ENCODE results near the gene ELOVL6. TPM values are rescaled to one million over a fixed set of nuclear protein-coding genes. Genes with fewer than 3 reads are reported as not detected.
"Not testable (repeated sequence)": the region's sequence is repeated elsewhere in the genome, so short reads cannot be mapped to it uniquely, and the experiment has no call there.

The ELOVL6 gene
- total RNA-seq, 4 donors from 2014 or later: 11.3 to 31.6 (median 24.2) TPM

- Histone ChIP-seq H3K36me3 (no peaks in the 10 kb centered on the region), H3K27ac (no peak overlapping the region)
- WGBS: 89% methylated on average over 4 of the region's 4 CpGs
Measured at GRCh38 chr4:110231869-110232268, 33.5 kb upstream of the ELOVL6 start.

DNA sequence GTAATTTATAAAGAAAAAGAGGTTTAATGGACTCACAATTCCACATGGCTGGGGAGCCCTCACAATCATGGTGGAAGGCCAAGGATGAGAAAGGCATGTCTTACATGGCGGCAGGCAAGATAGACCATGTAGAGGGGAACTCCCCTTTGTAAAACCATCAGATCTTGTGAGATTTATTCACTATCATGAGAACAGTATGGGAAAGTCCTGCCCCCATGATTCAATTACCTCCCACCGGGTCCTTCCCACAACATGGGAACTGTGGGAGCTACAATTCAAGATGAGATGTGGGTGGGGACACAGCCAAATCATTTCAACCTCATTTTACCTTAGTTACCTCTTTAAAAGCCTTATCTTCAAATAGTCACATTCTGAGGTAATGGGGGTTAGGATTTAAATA, 30.9 kb upstream of the ELOVL6 start:
- 96% methylated on average over 2 of the region's 2 CpGs for WGBS
- no peak overlapping the region for H3K27ac ChIP-seq
- TF ChIP-seq CTCF (IDR thresholded peaks at IDR 0.05) (no peak), EP300 (IDR thresholded peaks at IDR 0.05) (no peak), POLR2AphosphoS5 (IDR thresholded peaks at IDR 0.05) (no peak), POLR2A (IDR thresholded peaks at IDR 0.05) (no peak)
- H3K27me3 ChIP-seq: no peaks in the 10 kb centered on the region
- DNase-seq (ENCODE audit: low spot score in 2 of 2): no peak
- H3K9me3 ChIP-seq: no peaks in the 10 kb centered on the region
- H3K4me1 ChIP-seq: no peaks in the 10 kb centered on the region
- H3K36me3 ChIP-seq: no peaks in the 10 kb centered on the region
- no peak overlapping the region for H3K4me3 ChIP-seq

More at GRCh38 chr4:110231869-110232268, 33.5 kb upstream of the ELOVL6 start:
- Histone ChIP-seq H3K4me3 (no peak overlapping the region), H3K27me3 (no peaks in the 10 kb centered on the region), H3K4me1 (no peaks in the 10 kb centered on the region), H3K9me3 (no peaks in the 10 kb centered on the region)
- DNase-seq (ENCODE audit: low spot score in 2 of 2): no peak
- TF ChIP-seq POLR2A (IDR thresholded peaks at IDR 0.05) (no peak), EP300 (IDR thresholded peaks at IDR 0.05) (no peak), CTCF (IDR thresholded peaks at IDR 0.05) (no peak), POLR2AphosphoS5 (IDR thresholded peaks at IDR 0.05) (no peak)

DNA sequence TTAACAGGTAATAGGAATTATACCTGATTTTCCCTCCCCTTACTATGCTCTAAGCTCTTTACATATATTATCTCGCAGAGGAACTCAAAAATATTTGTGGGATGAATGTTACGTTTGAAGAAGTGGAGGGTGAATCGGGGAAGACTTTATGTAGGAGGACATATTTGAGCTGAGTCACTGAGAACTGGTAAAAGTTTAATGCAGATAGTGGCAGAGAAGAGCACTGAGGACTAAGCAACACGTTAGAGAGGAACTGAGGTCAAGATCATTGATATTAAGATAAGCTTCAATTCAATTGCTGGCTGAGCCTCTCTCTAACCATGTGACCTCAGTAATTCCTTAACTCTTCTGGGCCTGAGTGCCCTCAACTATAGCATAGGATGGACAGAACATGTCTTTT, 26.4 kb upstream of the ELOVL6 start:
- H3K27me3 ChIP-seq: no peaks in the 10 kb centered on the region
- H3K9me3 ChIP-seq: no peaks in the 10 kb centered on the region
- H3K27ac ChIP-seq: no peak overlapping the region
- H3K4me3 ChIP-seq: no peak overlapping the region
- TF ChIP-seq EP300 (IDR thresholded peaks at IDR 0.05): no peak
- no peak for TF ChIP-seq POLR2A (IDR thresholded peaks at IDR 0.05)
- no peak for TF ChIP-seq CTCF (IDR thresholded peaks at IDR 0.05)
- TF ChIP-seq POLR2AphosphoS5 (IDR thresholded peaks at IDR 0.05): no peak
- H3K4me1 ChIP-seq: no peaks in the 10 kb centered on the region
- 23% methylated on average over 4 of the region's 4 CpGs for WGBS
- DNase-seq (ENCODE audit: low spot score in 2 of 2): no peak
- no peaks in the 10 kb centered on the region for H3K36me3 ChIP-seq

DNA sequence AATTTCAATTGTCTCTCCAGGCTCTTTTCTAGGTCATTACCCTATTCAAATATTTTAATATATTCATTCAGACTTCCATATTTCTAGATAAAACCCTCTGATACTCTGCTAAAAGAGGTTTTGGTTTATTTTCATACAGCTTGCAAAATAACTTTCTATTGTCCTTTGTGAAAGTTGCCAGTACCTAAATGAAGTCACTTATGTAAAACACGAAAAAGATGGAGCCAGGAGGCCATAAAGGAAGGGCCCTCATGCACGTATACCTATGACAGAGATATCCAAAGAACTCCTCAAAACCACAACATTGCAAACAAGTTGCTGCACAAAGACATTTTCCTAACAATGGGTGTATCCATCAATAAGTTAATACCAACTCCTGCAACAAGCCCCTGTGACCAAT, 25.7 kb upstream of the ELOVL6 start:
- Histone ChIP-seq H3K36me3 (no peaks in the 10 kb centered on the region), H3K27ac (no peak overlapping the region), H3K4me3 (no peak overlapping the region), H3K27me3 (no peaks in the 10 kb centered on the region), H3K4me1 (no peaks in the 10 kb centered on the region), H3K9me3 (no peaks in the 10 kb centered on the region)
- TF ChIP-seq CTCF (IDR thresholded peaks at IDR 0.05) (no peak), EP300 (IDR thresholded peaks at IDR 0.05) (no peak), POLR2AphosphoS5 (IDR thresholded peaks at IDR 0.05) (no peak), POLR2A (IDR thresholded peaks at IDR 0.05) (no peak)
- DNase-seq (ENCODE audit: low spot score in 2 of 2): no peak
- WGBS: 91% methylated on average over 2 of the region's 2 CpGs

DNA sequence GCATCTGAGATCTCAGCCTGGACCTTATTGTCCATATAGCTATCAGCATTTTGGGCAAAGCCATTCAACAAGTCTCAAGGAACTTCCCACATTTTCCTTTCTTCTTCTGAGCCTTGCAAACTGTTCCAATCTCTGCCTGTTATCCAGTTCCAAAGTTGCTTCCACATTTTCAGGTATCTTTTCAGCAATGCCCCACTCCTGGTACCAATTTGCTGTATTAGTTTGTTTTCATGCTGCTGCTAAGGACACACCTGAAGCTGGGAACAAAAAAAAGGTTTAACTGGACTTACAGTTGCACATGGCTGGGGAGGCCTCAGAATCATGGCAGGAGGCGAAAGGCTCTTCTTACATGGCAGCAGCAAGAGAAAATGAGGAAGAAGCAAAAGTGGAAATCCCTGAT, 20.5 kb upstream of the ELOVL6 start:
- not testable (repeated sequence) for H3K9me3 ChIP-seq; H3K27me3 ChIP-seq; DNase-seq (ENCODE audit: low spot score in 2 of 2); H3K27ac ChIP-seq; H3K36me3 ChIP-seq; H3K4me3 ChIP-seq; H3K4me1 ChIP-seq
- WGBS: 92% methylated on average over 1 of the region's 1 CpG

- not testable (repeated sequence) for H3K27ac ChIP-seq; H3K36me3 ChIP-seq; H3K4me3 ChIP-seq; H3K4me1 ChIP-seq; H3K9me3 ChIP-seq; DNase-seq (ENCODE audit: low spot score in 2 of 2); H3K27me3 ChIP-seq
- WGBS: 77% methylated on average over 4 of the region's 4 CpGs
Measured at GRCh38 chr4:110217181-110217580, 18.8 kb upstream of the ELOVL6 start.
